Measurements from ENCODE around the gene CORO1C. TPM values are rescaled to one million over a fixed set of nuclear protein-coding genes. Genes with fewer than 3 reads are reported as not detected.
A peak's percentile ranks its signal among the peaks of the same experiment; 100 is the strongest.

Gene CORO1C
- total RNA-seq, 1 donor = 261 TPM

DNA sequence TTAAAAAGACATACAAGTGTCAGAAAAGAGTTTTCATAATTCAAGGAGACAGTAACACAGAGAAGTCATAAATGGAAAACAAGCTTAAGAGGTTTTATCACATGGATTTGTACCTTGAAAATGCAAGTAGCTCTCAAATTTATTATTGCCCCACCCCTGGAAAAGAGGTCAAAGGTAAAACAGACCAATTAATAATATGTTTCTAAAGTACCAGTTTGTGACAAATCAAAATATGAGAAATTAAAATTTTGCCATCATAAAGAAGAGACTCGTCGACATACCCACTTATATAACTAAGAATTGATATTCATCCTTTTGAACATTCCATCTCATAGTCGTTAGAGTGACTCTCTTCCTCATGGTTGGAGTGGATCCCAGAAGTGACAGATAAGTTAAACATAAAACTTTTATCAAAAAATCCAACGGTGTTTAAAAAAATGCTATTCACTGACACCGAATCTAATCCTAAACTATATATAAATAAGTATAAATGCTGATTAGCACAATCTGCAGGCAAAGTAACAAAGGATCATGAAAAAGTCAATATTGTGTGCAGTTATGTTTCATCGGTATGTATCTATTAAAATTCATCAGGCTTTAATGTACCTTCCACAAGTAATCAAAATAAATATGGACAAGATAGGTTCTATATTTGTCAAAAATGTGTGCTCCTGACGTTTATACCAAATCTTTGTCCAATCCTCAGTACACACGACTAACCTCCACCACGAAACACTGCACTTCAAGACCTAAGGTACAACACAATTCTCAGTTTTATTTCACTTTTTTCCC lies 2.3 kb downstream of the CORO1C start:
- H3K27ac ChIP-seq (ENCODE audit: low read depth, low read length) = peak overlapping the region; percentile 99
- TF ChIP-seq, protein P1, sequence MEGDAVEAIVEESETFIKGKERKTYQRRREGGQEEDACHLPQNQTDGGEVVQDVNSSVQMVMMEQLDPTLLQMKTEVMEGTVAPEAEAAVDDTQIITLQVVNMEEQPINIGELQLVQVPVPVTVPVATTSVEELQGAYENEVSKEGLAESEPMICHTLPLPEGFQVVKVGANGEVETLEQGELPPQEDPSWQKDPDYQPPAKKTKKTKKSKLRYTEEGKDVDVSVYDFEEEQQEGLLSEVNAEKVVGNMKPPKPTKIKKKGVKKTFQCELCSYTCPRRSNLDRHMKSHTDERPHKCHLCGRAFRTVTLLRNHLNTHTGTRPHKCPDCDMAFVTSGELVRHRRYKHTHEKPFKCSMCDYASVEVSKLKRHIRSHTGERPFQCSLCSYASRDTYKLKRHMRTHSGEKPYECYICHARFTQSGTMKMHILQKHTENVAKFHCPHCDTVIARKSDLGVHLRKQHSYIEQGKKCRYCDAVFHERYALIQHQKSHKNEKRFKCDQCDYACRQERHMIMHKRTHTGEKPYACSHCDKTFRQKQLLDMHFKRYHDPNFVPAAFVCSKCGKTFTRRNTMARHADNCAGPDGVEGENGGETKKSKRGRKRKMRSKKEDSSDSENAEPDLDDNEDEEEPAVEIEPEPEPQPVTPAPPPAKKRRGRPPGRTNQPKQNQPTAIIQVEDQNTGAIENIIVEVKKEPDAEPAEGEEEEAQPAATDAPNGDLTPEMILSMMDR (IDR thresholded peaks at IDR 0.05; ENCODE audit: extremely low read depth, low read depth, low read length) = no peak
- no peaks in the 10 kb centered on the region for H3K27me3 ChIP-seq (ENCODE audit: insufficient read depth, low read length)
- peak overlapping the region; percentile 96 for H3K4me2 ChIP-seq (ENCODE audit: insufficient read depth, low read length)
- H3K4me1 ChIP-seq (ENCODE audit: insufficient read depth, low read length) = peaks cover 56% of the 10 kb centered on the region
- peaks cover 21% of the 10 kb centered on the region for H4K20me1 ChIP-seq (ENCODE audit: insufficient read depth, low read length)
- H3K4me3 ChIP-seq (ENCODE audit: insufficient read depth, low read length) = peak overlapping the region; percentile 91
- H3K36me3 ChIP-seq (ENCODE audit: insufficient read depth, low read length) = peaks cover 7% of the 10 kb centered on the region
- no peaks in the 10 kb centered on the region for H3K9me3 ChIP-seq (ENCODE audit: low read depth, low read length)
- peak; percentile 58 for DNase-seq (ENCODE audit: insufficient read length, low spot score, missing footprints)
- H2AFZ ChIP-seq (ENCODE audit: low read length) = no peak overlapping the region
- H3K79me2 ChIP-seq (ENCODE audit: insufficient read depth, low read length) = peaks cover 71% of the 10 kb centered on the region

DNA sequence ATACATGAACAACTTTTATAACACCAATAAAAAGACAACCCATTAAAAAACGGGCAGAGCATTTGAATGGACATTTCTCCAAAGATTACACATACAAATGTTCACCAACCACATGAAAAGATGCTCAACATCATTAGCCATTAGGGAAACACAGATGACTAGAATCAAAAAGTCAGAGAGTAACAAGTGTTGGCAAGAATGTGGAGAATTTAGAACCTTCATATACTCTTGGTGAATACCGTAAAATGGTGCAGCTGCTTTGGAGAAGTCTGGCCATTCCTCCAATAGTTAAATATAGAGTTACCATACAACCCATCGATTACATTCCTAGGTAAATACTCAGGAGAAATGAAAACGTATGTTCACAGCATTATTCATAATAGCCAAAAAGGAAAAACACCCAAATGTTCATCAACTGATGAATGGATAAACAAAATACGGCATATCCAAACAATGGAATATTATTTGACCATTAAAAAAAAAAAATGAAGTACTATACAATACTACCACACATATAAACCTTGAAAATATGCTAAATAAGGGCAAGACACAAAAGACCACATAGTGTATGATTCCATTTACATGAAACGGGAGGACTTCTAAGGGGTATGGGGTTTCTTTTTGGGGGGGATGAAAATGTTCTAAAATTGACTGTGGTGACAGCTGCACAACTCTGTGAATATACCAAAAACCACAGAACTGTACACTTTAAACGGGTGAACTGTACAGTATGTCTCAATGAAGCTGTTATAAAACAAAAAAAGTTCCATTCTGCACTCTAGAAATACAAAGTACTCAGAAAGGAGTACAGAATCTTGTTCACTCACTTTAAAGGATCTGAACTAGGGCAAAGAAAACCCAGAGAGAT lies 3.2 kb downstream of the CORO1C start:
- no peak for DNase-seq (ENCODE audit: insufficient read length, low spot score, missing footprints)
- TF ChIP-seq, protein P1 (IDR thresholded peaks at IDR 0.05; ENCODE audit: extremely low read depth, low read depth, low read length) = no peak
- peak overlapping the region; percentile 99 for H3K27ac ChIP-seq (ENCODE audit: low read depth, low read length)
- H3K4me3 ChIP-seq (ENCODE audit: insufficient read depth, low read length) = peak overlapping the region; percentile 91
- H3K4me1 ChIP-seq (ENCODE audit: insufficient read depth, low read length) = peaks cover 62% of the 10 kb centered on the region
- no peaks in the 10 kb centered on the region for H3K27me3 ChIP-seq (ENCODE audit: insufficient read depth, low read length)
- H3K36me3 ChIP-seq (ENCODE audit: insufficient read depth, low read length) = peaks cover 7% of the 10 kb centered on the region
- no peak overlapping the region for H2AFZ ChIP-seq (ENCODE audit: low read length)
- H3K4me2 ChIP-seq (ENCODE audit: insufficient read depth, low read length) = peak overlapping the region; percentile 96
- H3K9me3 ChIP-seq (ENCODE audit: low read depth, low read length) = no peaks in the 10 kb centered on the region
- peaks cover 21% of the 10 kb centered on the region for H4K20me1 ChIP-seq (ENCODE audit: insufficient read depth, low read length)
- peaks cover 78% of the 10 kb centered on the region for H3K79me2 ChIP-seq (ENCODE audit: insufficient read depth, low read length)

DNA sequence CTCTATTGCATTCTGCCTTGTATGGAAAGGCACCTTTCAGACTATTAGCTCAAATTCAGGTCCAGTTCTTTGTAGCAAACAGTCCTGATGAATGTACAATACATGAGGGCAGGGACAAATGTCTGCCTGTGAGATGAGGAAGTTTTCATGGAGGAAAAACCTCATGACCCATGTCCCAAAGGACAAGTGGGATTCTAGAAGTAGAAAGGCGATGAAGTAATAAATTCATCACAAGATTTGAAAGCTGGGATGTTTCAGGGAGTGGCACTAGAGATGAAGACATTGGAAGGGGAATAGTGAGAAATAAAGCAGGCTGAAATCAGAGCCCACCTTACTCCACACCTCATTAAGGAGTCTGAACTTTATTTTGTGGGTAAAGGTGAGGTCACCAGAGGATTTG lies 4.2 kb downstream of the CORO1C start:
- DNase-seq (ENCODE audit: insufficient read length, low spot score, missing footprints) = no peak
- Histone ChIP-seq H3K79me2 (ENCODE audit: insufficient read depth, low read length) (peaks cover 87% of the 10 kb centered on the region), H2AFZ (ENCODE audit: low read length) (no peak overlapping the region), H3K27me3 (ENCODE audit: insufficient read depth, low read length) (no peaks in the 10 kb centered on the region), H4K20me1 (ENCODE audit: insufficient read depth, low read length) (peaks cover 21% of the 10 kb centered on the region), H3K9me3 (ENCODE audit: low read depth, low read length) (no peaks in the 10 kb centered on the region), H3K4me3 (ENCODE audit: insufficient read depth, low read length) (peak overlapping the region; percentile 1), H3K4me1 (ENCODE audit: insufficient read depth, low read length) (peaks cover 68% of the 10 kb centered on the region), H3K36me3 (ENCODE audit: insufficient read depth, low read length) (peaks cover 7% of the 10 kb centered on the region), H3K27ac (ENCODE audit: low read depth, low read length) (peak overlapping the region; percentile 99), H3K4me2 (ENCODE audit: insufficient read depth, low read length) (peak overlapping the region; percentile 39)
- TF ChIP-seq, protein P1 (IDR thresholded peaks at IDR 0.05; ENCODE audit: extremely low read depth, low read depth, low read length) = no peak

DNA sequence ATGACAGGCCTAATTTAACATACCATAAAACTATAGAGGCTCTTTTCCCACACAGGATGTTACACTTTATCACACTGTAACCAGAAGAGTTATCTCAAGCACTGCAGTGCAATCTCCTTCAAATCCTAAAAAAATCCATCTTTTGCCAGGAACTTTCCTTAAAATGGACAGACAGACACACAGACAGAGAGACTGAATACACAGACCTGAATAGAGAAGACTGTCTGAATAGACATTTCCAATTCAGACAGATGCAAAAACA lies 6.5 kb downstream of the CORO1C start:
- Histone ChIP-seq H3K4me3 (ENCODE audit: insufficient read depth, low read length) (no peak overlapping the region), H3K4me1 (ENCODE audit: insufficient read depth, low read length) (peaks cover 84% of the 10 kb centered on the region), H3K9me3 (ENCODE audit: low read depth, low read length) (no peaks in the 10 kb centered on the region), H3K79me2 (ENCODE audit: insufficient read depth, low read length) (peaks cover 96% of the 10 kb centered on the region), H3K27ac (ENCODE audit: low read depth, low read length) (peak overlapping the region; percentile 95), H3K36me3 (ENCODE audit: insufficient read depth, low read length) (peaks cover 7% of the 10 kb centered on the region), H2AFZ (ENCODE audit: low read length) (no peak overlapping the region), H4K20me1 (ENCODE audit: insufficient read depth, low read length) (peaks cover 22% of the 10 kb centered on the region), H3K4me2 (ENCODE audit: insufficient read depth, low read length) (peak overlapping the region; percentile 67), H3K27me3 (ENCODE audit: insufficient read depth, low read length) (no peaks in the 10 kb centered on the region)
- DNase-seq (ENCODE audit: insufficient read length, low spot score, missing footprints) = no peak
- TF ChIP-seq, protein P1 (IDR thresholded peaks at IDR 0.05; ENCODE audit: extremely low read depth, low read depth, low read length) = no peak

Data from osteoblast (primary cell).